H1 (cell line): Measurements from ENCODE around the gene DPEP1. TPM values are rescaled to one million over a fixed set of nuclear protein-coding genes. Genes with fewer than 3 reads are reported as not detected.

Experiments used
- CBX5 ChIP-seq: fragments of 300-800, 300-1000 bp; sonication (generic); IDR thresholded peaks from 2 replicates; pipeline ENCODE4 v1.7.1; 2016; ENCODE audit warnings: antibody characterized with exemption, low read length, low read depth
- CHD7 ChIP-seq: fragments of 300-600 bp; sonication (generic); IDR thresholded peaks from 2 replicates; pipeline ENCODE4 v1.7.1; 2012; ENCODE audit warnings: low read length, moderate library complexity, mild to moderate bottlenecking, inconsistent platforms; ENCODE audit not compliant: insufficient replicate concordance
- CTBP2 ChIP-seq: IDR thresholded peaks from 2 replicates; pipeline ENCODE4 v1.7.0; 2011; ENCODE audit warnings: borderline replicate concordance, mild to moderate bottlenecking, moderate library complexity, mixed read lengths, low read length; ENCODE audit not compliant: insufficient read depth, insufficient read length
- EP300 ChIP-seq, 2 experiments: IDR thresholded peaks; 1 replicate in 1 of 2; 2 replicates in 1 of 2; pipeline ENCODE4 v1.6.1; 2011 to 2012; ENCODE audit warnings: low read depth in 2 of 2, low read length in 2 of 2, mild to moderate bottlenecking in 2 of 2, borderline replicate concordance in 1 of 2, inconsistent platforms in 1 of 2, moderate library complexity in 1 of 2
- NANOG ChIP-seq: IDR thresholded peaks from 2 replicates; pipeline ENCODE4 v1.6.1; 2011; ENCODE audit warnings: low read length, low read depth, mild to moderate bottlenecking, inconsistent platforms; ENCODE audit not compliant: insufficient read depth, poor library complexity, severe bottlenecking
- POU5F1 ChIP-seq: IDR thresholded peaks from 2 replicates; pipeline ENCODE4 v1.6.1; 2011; ENCODE audit warnings: low read depth, mild to moderate bottlenecking, low read length, moderate library complexity
- SP2 ChIP-seq: IDR thresholded peaks from 2 replicates; pipeline ENCODE4 v1.6.1; 2012; ENCODE audit warnings: mild to moderate bottlenecking, low read length, inconsistent platforms
- TEAD4 ChIP-seq: IDR thresholded peaks from 2 replicates; pipeline ENCODE4 v1.6.1; 2012; ENCODE audit warnings: low read depth, low read length, inconsistent platforms, mixed read lengths
- YY1 ChIP-seq: IDR thresholded peaks from 2 replicates; pipeline ENCODE4 v1.6.1; 2011; ENCODE audit warnings: low read depth, mild to moderate bottlenecking, low read length
- polyA plus RNA-seq, 7 experiments: library from polyadenylated mRNA; depleted of rRNA in 3 of 7; stranded (reverse) in 5 of 7; unstranded in 2 of 7; fragments of >200 nt in 5 of 7; fragments of 200-250 nt in 2 of 7; gene quantifications; 1 replicate in 5 of 7; 2 replicates in 1 of 7; 4 replicates in 1 of 7; pipeline versions ENCODE4 v1.2.1 to v1.2.3, GENCODE V29; 2011 to 2013; ENCODE audit warnings: missing spikeins in 2 of 7, mixed read lengths in 2 of 7
- total RNA-seq: library from RNA; stranded (reverse); fragmentation: NEBNext Ultra II Directional; extraction: Animal tissue kit (Norgen Biotek cat#: 25700); gene quantifications from 2 replicates; pipeline ENCODE4 v1.2.1, GENCODE V29; 2021
- TF ChIP-seq, protein P1 (sequence below): IDR thresholded peaks from 2 replicates; pipeline ENCODE4 v1.6.1; 2011; ENCODE audit warnings: low read depth, mild to moderate bottlenecking, low read length; ENCODE audit not compliant: insufficient read depth

DPEP1 gene
- total and polyA plus RNA-seq, 2 of the 8 experiments (the other 6 are each of a cell fraction or from before 2014, with no cell fraction given): 2.8 to 3.1 TPM

DNA sequence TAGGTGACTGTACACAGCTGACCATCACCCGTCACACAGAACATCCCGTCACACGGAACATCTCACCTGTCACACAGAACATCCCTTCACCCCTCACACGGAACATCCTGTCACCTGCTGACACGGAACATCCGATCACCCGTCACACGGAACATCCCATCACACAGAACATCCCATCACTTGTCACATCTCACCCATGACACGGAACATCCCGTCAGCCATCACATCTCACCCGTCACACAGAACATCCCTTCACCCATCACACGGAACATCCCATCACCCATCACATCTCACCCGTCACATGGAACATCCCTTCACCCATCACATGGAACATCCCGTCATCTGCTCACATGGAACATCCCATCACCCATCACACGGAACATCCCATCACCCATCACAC lies 34.1 kb upstream of the DPEP1 start (continued):
- TF ChIP-seq CHD7 (no peak), YY1 (no peak), CTBP2 (no peak), NANOG (no peak), SP2 (no peak), POU5F1 (no peak), EP300 (IDR thresholded peaks at IDR 0.05; ENCODE audit: borderline replicate concordance in 1 of 2, low read depth in 2 of 2, low read length in 2 of 2) (no peak), CBX5 (no peak), TEAD4 (no peak)
- TF ChIP-seq, protein P1, sequence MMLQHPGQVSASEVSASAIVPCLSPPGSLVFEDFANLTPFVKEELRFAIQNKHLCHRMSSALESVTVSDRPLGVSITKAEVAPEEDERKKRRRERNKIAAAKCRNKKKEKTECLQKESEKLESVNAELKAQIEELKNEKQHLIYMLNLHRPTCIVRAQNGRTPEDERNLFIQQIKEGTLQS: no peak
